GM18868 (cell line): ENCODE data around the gene ENDOD1.
"Not testable (repeated sequence)": the region's sequence is repeated elsewhere in the genome, so short reads cannot be mapped to it uniquely, and the experiment has no call there.

ENCODE experiments used
- ATAC-seq: cut with Tn5 transposase; IDR thresholded peaks from one replicate; pipeline ENCODE4 v1.9.1; 2021; ENCODE audit warnings: mild to moderate bottlenecking, moderate library complexity; ENCODE audit not compliant: unreplicated experiment

ENDOD1 gene, protein sequence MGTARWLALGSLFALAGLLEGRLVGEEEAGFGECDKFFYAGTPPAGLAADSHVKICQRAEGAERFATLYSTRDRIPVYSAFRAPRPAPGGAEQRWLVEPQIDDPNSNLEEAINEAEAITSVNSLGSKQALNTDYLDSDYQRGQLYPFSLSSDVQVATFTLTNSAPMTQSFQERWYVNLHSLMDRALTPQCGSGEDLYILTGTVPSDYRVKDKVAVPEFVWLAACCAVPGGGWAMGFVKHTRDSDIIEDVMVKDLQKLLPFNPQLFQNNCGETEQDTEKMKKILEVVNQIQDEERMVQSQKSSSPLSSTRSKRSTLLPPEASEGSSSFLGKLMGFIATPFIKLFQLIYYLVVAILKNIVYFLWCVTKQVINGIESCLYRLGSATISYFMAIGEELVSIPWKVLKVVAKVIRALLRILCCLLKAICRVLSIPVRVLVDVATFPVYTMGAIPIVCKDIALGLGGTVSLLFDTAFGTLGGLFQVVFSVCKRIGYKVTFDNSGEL

DNA sequence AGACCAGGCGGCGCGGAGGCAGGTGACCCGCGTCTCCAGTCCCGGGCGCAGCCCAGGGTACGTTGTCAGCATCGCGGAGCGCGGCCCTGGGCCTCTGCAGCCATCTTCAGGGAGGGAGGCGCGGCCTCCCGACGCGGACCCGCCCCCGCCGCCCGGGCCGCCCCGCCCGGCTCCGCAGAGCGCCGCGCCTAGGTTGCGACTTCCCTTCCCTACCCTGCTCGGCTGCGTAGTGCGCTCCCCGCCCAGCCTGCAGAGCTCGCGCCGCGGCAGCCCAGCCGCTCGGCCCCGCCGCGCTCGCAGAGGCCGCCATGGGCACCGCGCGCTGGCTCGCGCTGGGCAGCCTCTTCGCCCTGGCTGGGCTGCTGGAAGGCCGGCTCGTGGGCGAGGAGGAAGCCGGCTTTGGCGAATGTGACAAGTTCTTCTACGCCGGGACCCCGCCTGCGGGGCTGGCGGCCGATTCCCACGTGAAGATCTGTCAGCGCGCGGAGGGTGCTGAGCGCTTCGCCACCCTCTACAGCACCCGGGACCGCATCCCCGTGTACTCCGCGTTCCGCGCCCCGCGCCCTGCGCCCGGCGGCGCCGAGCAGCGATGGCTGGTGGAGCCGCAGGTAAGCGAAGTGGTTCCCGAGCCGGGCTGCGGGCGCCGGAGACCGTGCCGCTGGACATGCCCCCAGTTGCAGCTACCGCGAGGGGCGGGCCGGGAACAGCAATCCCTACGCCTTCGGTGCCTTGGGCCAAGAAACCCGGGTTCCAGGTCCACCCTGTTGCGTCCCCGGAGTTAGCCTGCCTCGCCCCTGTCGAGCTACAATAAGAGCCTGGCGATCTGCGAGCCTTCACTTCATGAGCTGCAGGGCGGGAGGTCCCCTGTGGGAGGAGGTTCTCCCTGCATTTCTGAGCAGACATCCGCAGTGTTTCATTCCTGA is at the start of gene ENDOD1:
Gene ENDOD1 (plus strand): TSS at position 227 of the 923 bp plus-strand sequence. CDS start 82 bp downstream, at position 309.
- ATAC-seq: peak; percentile 89

DNA sequence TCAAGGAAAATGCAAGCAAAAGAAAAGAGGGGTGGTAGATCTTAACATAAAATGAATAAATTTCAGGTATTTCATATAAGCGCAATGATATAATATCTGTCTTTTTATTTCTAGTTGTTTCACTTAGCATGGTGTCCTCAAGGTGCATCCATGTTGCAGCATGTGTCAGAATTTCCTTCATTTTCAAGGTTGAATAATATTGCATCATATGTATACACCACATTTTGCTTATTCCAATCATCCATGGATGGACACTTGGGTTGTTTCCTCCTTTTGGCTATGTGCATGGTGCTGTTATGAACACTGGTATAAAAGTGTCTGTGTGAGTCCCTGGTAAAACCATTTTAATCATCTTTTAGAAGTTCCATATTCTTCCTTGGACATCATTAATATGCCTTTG is 47.4 kb upstream of the ENDOD1 start:
- ATAC-seq: no peak

DNA sequence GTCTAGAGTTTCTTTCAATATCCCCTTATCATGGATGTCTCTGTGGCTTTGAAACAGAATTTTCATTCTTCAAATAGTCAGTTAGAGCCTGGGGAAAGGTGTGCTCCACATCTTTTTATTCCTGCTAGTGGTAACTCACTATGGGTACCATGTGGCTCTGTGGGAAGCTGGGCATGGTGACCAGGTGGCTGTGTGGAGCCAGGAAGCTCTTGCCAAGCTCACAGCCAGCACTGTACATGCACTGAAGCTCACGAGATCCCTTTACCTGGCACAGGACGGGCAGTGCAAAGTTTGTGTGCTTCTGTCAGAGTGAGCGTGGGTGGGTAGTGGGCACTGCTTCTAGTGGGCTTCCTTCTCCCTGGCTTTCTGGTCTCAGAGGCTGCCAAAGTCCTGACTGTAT is 46.7 kb upstream of the ENDOD1 start:
- ATAC-seq: no peak

DNA sequence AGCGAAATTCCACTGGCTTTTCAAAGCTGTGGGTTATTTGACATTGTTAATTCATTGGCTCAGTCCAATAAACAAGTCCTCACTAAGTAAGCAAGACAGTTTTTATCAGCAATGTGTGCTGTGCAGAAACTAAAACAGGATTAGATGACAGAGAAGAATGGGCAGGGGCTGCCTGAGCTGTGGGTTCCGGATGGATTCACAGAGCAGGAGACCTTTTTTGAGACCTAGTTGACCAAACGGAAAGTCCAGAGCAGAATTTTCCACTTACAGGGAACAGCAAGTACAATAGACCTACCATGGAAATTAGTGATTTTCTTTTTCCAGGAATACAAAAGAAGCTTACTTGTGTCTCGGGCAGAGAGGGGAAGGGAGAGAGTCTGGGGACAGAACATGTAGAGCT is 45.6 kb upstream of the ENDOD1 start:
- no peak for ATAC-seq

DNA sequence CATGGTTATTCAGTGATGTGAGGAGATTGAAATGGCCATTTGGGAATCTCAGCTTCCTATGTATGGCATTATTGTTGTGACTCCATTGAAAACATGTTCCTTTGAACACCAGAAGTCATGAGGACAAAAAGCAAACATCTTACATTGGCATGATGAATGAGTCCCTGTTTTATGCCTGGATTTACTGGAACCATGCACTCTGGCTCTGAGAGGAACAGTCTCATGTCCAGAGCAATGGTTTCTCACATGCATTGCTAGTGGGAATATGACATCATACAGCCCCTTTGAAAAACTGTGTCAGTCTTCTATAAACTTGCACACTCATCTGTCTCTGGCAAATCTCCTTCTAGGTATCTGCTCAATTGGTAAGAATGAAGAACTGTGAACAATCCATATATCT is 43.8 kb upstream of the ENDOD1 start:
- no peak for ATAC-seq

DNA sequence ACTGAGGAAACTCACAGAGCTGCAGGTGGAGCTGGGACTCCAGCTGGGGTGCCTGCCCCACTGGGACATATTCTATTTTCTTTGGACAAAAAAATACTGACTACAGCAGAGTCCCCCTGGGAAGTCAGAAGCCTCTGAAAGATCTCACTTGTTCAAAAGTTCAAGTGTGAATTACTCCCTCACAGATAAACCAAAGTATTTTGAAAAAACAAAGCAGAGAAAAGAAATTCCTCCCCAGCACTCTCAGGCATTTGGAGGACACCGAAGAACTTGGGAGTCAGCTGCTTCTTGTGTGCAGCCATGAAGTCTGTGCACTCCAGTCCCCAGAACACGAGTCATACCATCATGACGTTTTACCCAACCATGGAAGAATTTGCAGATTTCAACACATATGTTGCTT is 40.5 kb upstream of the ENDOD1 start, which contains the start of gene KDM4F:
Gene KDM4F (plus strand): TSS at position 301 of the 400 bp plus-strand sequence.
- not testable (repeated sequence) for ATAC-seq

DNA sequence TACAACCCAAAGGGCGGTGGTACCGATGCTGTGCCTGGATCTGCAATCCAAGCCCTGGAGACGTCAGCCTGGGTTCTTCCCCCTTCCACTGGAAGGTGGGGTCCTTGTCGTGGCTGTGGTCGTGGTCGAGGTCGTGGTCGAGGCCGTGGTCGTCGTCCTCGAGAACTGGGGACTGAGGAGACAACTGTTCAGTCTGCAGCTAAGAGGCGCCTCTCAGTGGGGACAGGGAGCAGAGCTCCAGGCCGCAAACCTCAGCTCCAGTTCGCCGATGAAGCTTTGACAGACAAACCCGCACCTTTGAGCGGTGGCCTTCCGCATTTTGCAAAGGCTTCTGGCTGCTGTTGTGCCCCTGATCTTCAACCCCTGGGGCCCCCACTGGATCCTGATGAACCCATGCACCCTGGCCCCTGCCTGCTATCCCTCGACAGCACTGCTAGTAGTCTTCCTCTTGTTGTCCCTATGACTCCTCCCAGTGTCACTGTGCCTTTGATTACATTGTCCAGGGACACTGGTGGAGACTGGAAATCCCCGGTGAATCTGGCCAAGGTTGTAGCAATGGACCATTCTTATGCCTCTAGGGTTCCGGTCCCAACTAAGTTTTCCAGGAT is 38.9 kb upstream of the ENDOD1 start:
- ATAC-seq: no peak

DNA sequence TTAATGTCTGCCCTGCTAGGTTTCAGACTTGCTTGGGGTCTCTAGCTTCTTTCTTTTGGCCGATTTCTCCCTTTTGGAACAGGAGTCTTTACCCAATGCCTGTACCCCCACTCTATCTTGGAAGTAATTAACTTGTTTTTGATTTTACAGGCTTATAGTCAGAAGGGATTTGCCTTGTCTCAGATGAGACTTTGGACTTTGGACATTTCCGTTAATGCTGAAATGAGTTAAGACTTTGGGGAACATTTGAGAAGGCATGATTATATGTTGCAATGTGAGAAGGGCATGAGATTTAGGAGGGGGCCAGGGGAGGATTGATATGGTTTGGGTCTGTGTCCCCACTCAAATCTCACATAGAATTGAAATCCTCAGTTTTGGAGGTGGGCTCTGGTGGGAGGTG is 35.3 kb upstream of the ENDOD1 start:
- no peak for ATAC-seq

DNA sequence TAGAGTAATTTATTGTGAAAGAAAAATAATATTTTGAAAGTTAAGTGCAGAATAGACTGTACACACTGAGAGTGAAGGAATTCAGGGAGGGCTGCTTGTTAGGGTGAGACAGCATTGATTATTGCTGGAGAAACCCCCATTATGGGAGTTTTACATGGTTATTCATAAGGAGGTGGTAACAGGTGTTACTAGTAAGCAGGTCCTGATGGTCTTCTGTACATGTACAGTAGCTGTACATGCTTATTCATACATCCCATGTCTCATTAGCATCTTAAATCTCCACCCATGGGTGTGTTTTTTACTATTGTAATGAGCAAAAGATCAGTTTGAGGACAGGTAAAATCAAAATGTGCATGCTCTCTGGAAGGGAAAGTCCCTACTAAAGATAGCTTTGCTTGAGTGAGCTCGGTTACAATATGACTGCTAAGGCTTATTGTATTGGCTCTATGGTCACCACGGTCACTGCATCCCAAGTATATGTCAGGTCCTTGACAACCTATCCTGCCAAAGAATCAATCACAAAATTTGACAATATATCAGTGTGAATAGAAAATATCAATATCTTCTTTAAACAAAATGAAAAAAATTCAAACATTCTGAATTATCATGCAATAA is 34.3 kb upstream of the ENDOD1 start:
- ATAC-seq: peak; percentile 99

DNA sequence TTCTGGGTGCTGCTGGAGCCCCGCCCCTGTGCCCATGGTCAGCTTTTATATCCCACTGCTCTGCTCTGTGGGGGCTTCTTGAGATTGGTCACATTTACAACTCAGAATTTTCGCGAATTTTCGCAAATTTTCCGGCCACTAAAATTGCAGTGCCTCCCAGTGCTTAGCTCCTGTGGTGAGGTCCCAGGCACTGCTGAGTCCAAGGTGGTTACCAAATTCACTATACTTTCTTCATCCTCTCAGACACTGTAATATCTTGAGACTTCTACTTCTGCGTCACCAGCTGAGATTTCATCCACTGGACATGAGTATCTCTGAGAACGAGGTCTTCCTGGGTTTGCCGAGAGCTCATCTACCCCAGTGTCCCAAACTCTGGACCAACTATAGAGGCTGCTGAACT is 31.7 kb upstream of the ENDOD1 start:
- no peak for ATAC-seq

DNA sequence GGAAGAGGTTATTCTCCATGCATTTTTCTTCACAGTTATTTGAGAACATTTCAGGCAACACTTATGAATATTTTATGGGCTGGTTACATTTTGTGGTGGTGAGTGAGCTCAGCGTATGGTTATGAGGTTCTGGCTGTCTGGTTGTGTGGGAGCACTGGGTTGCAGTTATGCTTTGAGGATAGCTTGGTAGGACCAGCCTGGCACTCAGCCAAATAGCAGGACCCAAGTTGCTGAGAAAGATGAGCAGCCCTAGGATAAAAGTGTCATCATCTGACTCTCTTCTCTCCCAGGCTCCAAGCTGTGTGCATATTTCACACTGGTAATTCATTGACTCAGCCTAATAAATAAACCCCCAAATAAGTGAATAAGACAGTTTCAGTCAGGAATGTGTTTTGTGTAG is 31.0 kb upstream of the ENDOD1 start:
- no peak for ATAC-seq

DNA sequence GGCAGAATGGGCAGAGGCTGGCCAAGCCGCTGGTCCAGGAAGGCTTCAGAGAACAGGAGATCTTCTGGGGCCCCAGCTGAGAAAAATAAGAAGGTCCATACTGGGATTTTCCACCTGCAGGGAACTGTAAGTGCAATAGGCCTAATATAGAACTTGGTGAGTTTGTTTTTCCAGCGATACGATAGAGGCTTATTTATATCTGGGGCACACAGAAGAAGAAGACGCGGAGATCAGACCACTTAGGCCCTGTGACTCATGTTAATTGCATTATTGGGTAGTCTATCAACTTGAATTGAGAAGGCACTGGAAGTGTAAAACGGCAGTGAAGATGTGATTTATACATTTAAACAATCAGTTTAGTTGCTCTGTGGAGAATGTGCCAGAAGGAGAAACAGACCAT is 30.6 kb upstream of the ENDOD1 start:
- no peak for ATAC-seq

DNA sequence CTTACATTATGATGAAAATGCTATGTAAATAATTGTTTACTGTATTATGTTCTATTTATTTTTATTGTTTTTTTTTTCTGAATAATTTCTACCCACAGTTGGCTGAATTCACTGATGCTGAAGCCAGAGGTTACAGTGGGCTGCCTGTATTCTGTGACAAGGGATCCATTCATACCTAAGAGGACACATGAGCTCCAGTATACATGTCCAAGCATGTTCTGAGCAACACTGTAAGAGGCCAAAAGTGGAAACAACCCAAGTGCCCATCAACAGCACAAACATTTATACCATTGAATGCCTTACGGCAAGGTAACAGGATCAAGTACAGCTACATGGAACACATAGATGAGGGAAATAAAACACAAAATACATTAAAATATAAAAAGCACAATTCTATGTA is 24.3 kb upstream of the ENDOD1 start:
- ATAC-seq: no peak

DNA sequence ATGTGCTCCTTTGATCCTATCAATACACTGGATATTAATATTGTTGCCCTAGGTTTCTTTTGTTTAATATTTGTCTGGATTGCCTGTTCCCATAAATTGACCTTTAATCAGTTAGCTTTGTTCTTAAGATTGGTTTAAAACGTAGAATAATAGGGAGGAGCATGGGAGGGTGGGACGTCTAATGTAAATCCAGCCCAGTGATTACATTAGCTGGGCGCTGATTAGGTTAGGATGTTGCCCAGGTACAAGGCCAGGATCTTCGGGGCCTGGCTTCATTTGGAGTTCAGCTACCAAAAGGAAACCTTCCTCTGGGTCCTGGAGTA is 23.0 kb upstream of the ENDOD1 start, which contains the start of gene SRSF8:
Gene SRSF8 (plus strand): TSS at position 204 of the 323 bp plus-strand sequence. CDS start 308 bp downstream, outside the sequence.
- peak; percentile 45 for ATAC-seq

DNA sequence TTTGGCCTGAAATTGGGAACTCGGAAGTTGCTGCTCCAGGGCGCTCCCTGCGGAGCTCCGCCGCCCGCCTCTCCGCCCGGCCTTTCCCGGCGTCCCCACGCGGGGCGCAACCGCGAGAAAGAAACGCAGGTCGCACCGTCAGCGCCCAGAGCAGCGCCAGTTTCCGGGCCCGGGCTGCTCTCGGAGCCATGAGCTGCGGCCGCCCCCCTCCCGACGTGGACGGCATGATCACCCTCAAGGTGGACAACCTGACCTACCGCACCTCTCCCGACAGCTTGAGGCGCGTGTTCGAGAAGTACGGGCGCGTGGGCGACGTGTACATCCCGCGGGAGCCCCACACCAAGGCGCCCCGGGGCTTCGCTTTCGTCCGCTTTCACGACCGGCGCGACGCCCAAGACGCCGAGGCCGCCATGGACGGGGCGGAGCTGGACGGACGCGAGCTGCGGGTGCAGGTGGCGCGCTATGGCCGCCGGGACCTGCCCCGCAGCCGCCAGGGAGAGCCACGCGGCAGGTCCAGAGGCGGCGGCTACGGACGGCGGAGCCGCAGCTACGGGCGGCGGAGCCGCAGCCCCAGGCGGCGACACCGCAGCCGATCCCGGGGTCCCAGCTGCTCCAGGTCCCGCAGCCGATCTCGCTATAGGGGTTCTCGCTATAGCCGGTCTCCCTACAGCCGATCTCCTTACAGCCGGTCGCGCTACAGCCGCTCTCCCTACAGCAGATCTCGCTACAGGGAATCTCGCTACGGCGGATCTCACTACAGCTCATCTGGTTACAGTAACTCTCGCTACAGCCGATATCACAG is 22.4 kb upstream of the ENDOD1 start:
- ATAC-seq: peak; percentile 62

DNA sequence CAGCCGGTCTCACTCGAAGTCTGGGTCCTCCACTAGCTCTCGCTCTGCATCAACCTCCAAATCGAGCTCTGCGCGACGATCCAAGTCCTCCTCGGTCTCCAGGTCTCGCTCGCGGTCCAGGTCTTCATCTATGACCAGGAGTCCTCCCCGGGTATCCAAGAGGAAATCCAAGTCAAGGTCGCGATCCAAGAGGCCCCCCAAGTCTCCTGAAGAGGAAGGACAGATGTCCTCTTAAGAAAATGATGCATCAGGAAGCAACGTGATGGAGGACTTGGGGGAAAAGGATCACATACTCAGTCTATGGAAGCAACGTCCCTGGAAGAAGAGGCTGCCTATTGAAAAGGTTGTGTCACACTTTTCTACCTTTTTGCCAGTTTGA is 21.8 kb upstream of the ENDOD1 start:
- ATAC-seq: no peak

DNA sequence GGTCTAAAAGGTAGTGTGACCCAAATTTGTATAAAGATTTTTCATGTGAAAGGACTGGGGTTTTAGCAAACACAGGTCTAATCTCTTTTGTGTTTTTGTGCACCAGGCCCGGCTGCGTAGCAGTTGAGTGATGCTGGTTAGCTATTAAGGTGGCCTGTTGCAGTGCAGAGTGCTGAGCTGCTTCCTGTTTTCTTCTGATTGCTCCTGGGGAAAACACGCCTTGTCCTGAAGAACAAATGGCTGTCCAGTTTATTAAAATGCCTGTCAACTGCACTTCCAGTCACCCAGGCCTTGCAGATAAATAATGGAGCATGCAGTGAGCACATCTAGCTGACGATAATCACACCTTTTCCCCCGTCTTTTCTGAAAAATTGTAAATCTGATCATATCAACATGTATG is 21.1 kb upstream of the ENDOD1 start:
- peak; percentile 65 for ATAC-seq

DNA sequence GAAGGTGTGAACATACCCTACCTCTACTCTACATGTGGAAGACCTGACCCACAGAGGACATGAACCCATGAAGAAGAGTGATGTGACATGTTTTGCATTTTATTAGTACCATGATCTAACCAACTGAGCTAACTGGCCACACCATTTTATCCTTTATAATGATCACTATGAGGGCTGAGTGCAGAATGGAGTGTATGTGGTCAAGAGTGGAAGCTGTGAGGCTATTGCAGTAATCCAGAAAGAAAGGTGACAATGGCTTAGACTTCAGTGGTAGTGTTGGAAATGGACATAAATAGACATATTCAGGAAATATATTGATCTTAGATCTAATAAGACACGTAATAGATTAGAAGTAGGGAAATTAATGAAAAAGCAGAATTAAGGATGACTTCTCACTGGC is 19.2 kb upstream of the ENDOD1 start:
- no peak for ATAC-seq

DNA sequence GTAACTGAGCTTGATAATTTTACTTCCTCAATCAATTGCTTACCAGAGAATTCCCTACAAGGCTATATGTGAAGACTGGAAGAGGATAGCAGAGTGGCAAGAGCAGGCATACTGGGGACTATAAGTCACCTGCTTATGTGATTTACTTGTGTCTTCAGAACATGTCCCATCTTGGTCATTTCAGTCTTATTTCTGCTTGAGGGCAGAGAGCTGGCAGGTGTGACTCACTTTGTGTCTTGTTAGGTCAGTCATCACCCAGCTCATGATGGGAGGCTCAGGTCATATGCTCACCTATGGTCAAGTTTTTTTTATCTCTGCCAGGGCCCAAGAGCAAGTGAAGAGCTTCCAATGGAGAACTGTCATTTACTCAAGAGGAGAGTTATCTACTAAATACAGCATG is 16.7 kb upstream of the ENDOD1 start:
- no peak for ATAC-seq
